NB4 (cell line): ENCODE measurements around the gene CALM3.
A peak's percentile ranks its signal among the peaks of the same experiment; 100 is the strongest.

Experiments
- DNase-seq: peaks from one replicate; pipeline ENCODE4 v3.0.0; 2010; ENCODE audit warnings: low read depth
- H3K4me3 ChIP-seq: one replicate; pipeline ENCODE4 v1.5.1; 2011; ENCODE audit warnings: mild to moderate bottlenecking, low read depth, low read length, moderate library complexity
- MYC ChIP-seq: IDR thresholded peaks from 2 replicates; pipeline ENCODE4 v1.6.1; 2011; ENCODE audit warnings: low read depth, low read length
- POLR2A ChIP-seq: IDR thresholded peaks from 2 replicates; pipeline ENCODE4 v1.6.1; 2011; ENCODE audit warnings: mild to moderate bottlenecking; ENCODE audit not compliant: insufficient read length; ENCODE audit errors: extremely low read depth
- TF ChIP-seq, protein P1 (sequence below): IDR thresholded peaks from 2 replicates; pipeline ENCODE4 v1.6.1; 2011; ENCODE audit warnings: low read depth, low read length
- TF ChIP-seq, protein P2 (sequence below): IDR thresholded peaks from one replicate; pipeline ENCODE4 v1.5.1; 2012; ENCODE audit warnings: low read depth, low read length

The CALM3 gene

DNA sequence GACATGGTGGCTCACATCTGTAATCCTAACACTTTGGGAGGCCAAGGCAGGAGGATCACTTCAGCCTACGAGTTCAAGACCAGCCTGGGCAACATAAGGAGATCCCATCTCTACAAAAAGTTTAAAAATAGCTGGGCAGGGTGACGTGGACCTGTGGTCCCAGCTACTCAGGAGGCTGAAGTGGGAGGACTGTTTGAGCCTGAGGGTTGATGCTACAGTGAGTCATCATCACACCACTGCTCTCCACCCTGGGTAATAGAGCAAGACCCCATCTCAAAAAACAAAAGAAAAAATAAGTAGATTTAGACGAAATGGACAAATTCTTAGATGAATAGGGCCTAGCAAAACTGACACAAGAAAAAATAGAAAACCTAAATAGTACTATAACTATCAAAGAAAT is 45.3 kb downstream of the CALM3 start:
- TF ChIP-seq, protein P1, sequence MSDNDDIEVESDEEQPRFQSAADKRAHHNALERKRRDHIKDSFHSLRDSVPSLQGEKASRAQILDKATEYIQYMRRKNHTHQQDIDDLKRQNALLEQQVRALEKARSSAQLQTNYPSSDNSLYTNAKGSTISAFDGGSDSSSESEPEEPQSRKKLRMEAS = no peak
- TF ChIP-seq MYC = no peak
- no peak for TF ChIP-seq POLR2A
- TF ChIP-seq, protein P2, sequence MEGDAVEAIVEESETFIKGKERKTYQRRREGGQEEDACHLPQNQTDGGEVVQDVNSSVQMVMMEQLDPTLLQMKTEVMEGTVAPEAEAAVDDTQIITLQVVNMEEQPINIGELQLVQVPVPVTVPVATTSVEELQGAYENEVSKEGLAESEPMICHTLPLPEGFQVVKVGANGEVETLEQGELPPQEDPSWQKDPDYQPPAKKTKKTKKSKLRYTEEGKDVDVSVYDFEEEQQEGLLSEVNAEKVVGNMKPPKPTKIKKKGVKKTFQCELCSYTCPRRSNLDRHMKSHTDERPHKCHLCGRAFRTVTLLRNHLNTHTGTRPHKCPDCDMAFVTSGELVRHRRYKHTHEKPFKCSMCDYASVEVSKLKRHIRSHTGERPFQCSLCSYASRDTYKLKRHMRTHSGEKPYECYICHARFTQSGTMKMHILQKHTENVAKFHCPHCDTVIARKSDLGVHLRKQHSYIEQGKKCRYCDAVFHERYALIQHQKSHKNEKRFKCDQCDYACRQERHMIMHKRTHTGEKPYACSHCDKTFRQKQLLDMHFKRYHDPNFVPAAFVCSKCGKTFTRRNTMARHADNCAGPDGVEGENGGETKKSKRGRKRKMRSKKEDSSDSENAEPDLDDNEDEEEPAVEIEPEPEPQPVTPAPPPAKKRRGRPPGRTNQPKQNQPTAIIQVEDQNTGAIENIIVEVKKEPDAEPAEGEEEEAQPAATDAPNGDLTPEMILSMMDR = no peak
- peak; percentile 42 for DNase-seq
- no peak overlapping the region for H3K4me3 ChIP-seq

DNA sequence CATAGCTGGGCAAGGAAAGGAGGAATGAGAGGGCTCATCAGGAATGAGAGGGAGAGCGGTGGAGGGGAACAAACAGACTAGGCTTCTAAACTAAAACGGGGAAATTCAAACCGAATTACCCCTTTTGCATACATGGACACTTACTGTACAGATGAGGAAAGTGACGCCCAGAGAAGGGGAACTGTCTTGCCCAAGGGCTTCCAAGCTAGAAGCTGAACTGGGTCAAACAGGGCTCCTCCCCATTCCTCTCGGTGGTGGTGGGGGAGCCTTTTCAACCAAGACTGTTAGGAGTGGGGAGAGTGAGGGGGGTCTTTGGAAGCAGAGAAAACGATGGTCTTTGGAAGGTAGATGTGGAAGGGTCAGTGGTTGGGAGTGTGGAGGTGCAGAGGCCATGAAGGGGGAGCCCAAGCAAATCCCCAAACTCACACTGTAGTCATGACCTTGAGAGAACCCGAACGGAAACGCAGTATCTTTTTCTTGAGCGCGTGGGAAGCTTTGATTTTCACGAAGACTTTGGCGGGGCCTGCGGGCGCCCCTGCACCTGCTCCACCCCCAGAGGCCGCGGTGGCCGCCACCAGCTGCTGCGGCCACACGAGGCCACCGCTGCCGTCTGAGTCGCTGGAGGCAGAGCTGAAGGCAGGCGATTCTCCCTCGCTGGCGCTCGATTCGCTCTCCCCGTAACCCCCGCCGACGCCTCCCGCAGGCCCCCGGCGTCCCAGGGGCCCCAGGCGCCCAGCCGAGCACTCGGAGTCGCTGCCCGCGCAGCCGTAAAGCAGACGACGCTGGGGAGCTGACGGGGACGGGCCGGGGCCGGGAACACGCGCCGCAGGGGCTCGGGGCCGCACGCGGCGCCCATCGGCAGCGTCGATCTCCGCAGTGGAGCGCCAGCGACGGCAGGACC is 47.2 kb downstream of the CALM3 start:
- H3K4me3 ChIP-seq = no peak overlapping the region
- TF ChIP-seq, protein P2 = no peak
- TF ChIP-seq, protein P1 = no peak
- TF ChIP-seq POLR2A (no peak), MYC (no peak)
- DNase-seq = peak; percentile 62

DNA sequence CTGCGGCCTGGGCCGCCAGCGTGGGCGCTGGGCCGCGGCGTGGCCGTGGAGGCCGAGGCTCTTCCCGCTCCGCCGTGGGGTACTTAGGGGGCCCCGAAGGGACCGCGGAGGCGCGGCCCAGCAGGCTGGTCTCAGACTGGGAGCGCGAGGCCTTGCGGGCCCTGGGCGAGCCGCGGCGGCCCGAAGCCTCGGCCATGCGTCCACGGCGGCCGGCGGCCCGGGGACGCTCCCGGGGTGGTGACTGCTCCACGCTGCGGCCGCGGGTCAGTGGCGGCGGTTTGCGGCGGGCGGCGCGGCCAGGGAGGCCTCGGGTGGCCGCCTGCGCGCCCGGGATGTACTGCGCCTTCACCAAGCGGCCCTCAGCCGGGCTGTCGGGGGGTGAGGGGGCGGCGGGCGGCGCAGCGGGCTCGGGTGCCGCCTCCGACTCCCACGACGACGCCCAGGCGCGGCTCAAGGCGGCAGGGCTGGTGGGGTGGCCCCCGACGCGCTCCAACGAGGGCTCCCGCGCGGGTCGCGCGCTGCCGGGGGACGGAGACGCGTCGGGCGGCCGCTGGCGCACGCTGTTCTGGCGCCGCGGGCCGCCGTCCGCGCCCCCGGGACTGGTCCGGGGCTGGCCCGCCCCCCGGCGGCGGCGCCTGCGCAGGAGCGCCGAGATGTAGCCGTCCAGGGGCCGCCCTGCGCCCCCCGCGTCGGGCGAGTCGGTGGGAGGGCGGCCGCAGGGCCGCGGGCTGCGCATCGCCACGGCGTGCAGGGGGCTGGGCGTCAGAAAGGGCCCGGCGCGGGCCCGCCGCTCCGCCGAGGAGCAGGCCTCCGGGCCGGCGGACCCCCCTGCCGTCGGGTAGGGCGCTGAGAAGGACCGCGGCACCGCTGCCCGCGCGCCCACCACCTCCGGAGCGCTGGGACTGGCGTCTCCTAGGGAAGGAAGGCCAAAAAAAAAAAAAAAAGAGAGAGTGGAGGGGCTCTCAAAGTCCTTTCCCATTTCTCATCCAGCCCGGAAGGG is 48.1 kb downstream of the CALM3 start:
- no peak overlapping the region for H3K4me3 ChIP-seq
- TF ChIP-seq, protein P2 = no peak
- TF ChIP-seq POLR2A (no peak), MYC (no peak)
- TF ChIP-seq, protein P1 = no peak
- no peak for DNase-seq

DNA sequence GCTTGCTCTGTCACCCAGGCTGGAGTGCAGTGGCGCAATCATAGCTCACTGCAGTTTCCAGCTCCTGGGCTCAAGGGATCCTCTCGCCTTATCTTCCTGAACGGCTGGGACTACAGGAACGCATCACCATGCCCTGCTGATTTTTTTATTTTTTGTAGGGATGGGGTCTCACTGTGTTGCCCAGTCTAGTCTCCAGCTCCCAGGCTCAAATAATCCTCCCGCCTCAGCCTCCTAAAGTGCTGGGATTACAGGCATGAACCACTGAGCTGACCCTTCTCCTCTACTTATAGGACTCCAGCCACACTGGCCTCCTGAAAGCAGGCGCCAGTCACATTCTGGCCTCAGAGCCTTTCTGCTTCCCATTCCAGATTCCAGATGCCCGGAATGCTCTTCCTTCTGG is 49.3 kb downstream of the CALM3 start:
- no peak for DNase-seq
- no peak overlapping the region for H3K4me3 ChIP-seq
- TF ChIP-seq, protein P1 = no peak
- TF ChIP-seq MYC = no peak
- TF ChIP-seq, protein P2 = no peak
- no peak for TF ChIP-seq POLR2A

DNA sequence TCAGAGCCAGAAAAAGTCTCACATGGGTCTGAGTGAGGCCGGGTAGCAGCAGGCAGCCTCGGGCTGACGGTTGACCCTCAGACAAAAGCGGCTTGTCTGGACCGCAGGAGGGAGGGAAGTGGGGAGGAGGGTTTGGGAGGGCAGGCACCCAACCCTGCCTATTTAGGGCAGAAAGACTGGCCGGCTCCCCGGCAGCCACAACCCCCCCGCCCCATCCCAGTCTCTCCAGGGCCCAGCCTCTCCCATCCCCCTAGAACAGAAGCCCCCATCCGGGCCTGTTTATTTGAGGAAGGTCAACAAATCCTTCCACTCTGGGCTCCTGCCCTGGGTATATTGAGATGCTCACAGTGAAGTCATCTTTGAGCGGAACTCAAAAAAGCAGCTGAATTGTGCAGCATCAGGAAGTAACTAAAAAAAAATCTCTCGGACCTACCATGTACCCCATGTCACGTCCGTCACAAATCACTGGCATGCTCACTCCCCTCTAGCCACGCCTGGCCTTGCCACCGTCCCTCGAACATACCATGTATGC is 53.6 kb downstream of the CALM3 start:
- no peak for DNase-seq
- H3K4me3 ChIP-seq = no peak overlapping the region
- TF ChIP-seq POLR2A (no peak), MYC (no peak)
- TF ChIP-seq, protein P1 = no peak
- TF ChIP-seq, protein P2 = no peak
